K562 treated with DMSO at 1 percent for 4 hours (cell line): ENCODE measurements around the gene CLTC. TPM values are rescaled to one million over a fixed set of nuclear protein-coding genes. Genes with fewer than 3 reads are reported as not detected.

Source experiments
- total RNA-seq: library from RNA; unstranded; fragments of 300-600 nt; gene quantifications from 2 replicates; pipeline ENCODE4 v1.2.3, GENCODE V29; 2022; ENCODE audit not compliant: insufficient read depth

CLTC gene
- 98.4 and 109 TPM in 2 replicates for total RNA-seq

GRCh38 chr17:59619298-59620063 is at the start of gene CLTC:
Gene CLTC (plus strand): TSS chr17:59619895. CDS start chr17:59620132, 237 bp downstream.

GRCh38 chr17:59707149-59707970 is 87.7 kb downstream of the CLTC start, which contains the start of the genes PTRH2 and VMP1:
Gene PTRH2 (minus strand): TSS chr17:59707430. CDS start chr17:59697978, 9,452 bp downstream.
Gene VMP1 (plus strand): TSS chr17:59707654. CDS start chr17:59731447, 23,793 bp downstream.

Other genes with a start within 250 kb of the CLTC start
- gene DHX40, start 54.3 kb upstream of the CLTC start, total RNA-seq: 11.2 and 13.6 TPM in 2 replicates
- gene PTRH2, start 87.5 kb downstream of the CLTC start, total RNA-seq: 19.3 and 29.6 TPM in 2 replicates
- gene VMP1, start 87.8 kb downstream of the CLTC start, total RNA-seq: 49.9 and 54.3 TPM in 2 replicates